NCI-H146 treated with DMSO at 0.1 percent for 48 hours (cell line): Measurements from ENCODE around the gene XAB2.
A peak's percentile ranks its signal among the peaks of the same experiment; 100 is the strongest.

Source experiments
- DNase-seq: peaks from one replicate; lab custom pipeline; 2025; ENCODE audit not compliant: unreplicated experiment; lab: John Stamatoyannopoulos, UW

XAB2 gene

GRCh38 chr19:7612282-7613274 lies 16.8 kb downstream of the XAB2 start:
- no peak for DNase-seq

- DNase-seq = no peak
Observed at GRCh38 chr19:7611541-7612279, 17.6 kb downstream of the XAB2 start.

- no peak for DNase-seq
Observed at GRCh38 chr19:7610491-7611240, 18.7 kb downstream of the XAB2 start.

GRCh38 chr19:7607874-7608560 lies 21.3 kb downstream of the XAB2 start:
- DNase-seq = no peak

DNA sequence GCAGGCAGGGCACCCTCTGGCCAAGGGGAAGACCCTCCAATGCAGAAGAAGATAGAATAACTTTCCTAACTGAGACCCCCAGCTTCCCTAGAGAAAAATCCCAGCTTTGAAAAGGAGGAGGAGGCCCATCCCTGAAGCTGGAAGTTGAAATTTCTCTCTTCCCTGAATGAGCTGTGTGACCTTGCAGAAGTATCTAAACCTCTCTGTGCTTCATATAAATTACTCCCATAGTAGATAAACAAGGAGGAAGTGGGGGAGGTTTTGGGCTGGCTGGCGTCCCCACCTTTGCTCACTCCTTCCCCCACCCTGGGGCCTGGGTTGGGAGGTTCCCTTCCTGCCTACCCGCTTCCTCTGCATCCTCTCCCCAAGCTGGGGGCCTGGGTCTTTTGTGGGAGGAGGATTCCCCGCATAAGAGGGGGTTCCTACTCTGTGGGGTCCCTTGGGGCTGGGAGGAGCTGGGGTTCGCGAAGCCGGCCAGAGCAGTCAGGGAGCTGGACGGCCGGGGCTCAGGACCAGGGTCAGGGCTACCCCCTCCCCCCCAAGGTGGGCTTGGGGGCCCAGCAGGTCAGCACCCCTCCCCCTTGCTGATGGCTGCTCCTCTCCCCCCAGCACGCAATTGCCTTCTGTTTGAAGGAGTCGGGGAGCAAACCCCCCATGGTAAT lies 22.0 kb downstream of the XAB2 start:
- no peak for DNase-seq

- no peak for DNase-seq
Observed at GRCh38 chr19:7606289-7606688, 23.1 kb downstream of the XAB2 start.

- DNase-seq = no peak
Observed at GRCh38 chr19:7605490-7606222, 23.7 kb downstream of the XAB2 start.

GRCh38 chr19:7603919-7604318 lies 25.4 kb downstream of the XAB2 start:
- DNase-seq = no peak

GRCh38 chr19:7602935-7603497 lies 26.3 kb downstream of the XAB2 start:
- no peak for DNase-seq

DNA sequence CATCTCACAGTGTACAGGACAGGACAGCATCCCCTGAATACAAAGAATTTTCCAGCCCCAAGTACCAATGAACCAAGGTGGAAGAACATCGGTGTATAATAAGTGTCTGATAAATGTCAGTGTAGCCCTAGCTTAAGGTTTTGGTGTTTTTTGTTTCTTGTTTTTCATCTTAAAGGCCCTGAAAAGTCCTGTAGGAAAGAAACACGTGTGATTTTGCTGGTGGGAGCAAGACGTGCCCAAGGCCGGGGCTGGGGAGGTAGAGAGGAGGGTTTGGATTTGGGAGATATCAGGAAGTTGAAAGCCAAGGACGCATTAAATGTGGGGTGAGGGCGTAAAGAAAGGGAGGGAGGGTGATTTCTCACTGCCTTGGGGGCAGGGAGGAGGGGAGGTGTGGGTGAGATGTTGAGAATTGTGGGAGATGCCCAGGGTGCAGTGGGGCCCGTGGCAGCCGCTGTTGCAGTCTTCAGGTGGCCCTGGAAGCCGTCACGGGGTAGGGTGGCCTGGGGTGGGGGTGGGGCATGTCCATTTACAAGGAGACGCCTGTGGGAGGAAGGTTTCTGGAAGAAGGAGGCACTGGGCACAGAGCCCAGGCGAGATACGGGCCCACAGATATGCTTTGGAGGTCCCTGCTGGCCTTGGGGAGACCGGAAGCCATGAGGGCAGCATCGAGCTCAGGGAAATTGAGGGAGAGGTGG lies 27.0 kb downstream of the XAB2 start:
- no peak for DNase-seq

DNA sequence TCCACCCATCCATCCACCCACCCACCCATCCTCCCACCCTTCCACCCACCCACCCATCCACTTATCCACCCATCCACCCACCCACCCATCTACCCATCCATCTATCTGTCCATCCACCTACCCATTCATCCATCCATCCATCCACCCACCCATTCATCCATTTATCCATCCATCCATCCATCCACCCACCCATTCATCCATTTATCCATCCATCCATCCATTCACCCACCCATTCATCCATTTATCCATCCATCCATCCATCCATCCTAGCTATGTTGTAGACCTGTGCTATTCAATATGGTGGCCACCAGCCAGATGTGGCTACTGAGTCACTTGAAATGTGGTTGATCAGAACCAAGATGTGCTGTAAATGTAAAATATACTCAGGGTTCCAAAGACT lies 28.6 kb downstream of the XAB2 start:
- no peak for DNase-seq

DNA sequence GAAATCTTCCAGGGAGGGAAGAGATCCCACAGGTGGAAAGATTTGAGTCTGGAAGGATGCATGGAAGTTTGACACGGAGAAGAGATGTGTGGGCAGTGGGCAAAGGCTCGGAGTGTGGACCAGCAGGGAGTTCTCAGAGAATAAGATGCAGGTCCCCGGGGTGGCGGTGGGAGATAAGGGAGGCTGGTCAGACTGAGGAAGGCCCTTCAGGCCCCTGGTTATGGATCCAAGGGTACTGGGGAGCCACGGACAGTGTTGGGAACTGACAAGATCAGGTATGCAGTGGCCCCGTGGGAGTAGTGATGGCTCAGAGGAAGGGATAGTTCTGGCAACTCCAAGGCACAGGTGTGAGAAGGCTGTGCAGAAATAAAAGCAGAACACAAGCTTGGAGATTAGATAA lies 31.2 kb downstream of the XAB2 start:
- no peak for DNase-seq

DNA sequence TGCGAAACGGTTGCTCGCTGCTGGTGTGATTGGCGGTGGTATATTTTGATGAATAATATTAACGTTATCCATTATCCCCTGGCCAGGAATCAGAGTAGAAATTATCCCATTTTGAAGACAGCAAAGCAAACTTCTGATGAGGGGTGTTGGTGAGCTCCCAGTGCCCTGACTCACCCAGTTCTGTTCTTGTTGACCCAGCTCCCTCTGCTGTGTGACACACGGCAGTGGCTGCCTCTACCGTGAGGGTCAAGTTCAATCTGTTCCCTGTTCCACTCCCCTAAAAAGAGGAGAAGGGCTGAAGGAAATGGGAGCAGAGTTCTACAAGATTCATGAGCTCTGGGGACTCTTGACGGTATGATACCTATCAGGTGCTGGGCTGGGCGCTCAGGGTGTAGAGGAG lies 31.7 kb downstream of the XAB2 start:
- DNase-seq = no peak

- DNase-seq = no peak
Observed at GRCh38 chr19:7596211-7596937, 33.0 kb downstream of the XAB2 start.

DNA sequence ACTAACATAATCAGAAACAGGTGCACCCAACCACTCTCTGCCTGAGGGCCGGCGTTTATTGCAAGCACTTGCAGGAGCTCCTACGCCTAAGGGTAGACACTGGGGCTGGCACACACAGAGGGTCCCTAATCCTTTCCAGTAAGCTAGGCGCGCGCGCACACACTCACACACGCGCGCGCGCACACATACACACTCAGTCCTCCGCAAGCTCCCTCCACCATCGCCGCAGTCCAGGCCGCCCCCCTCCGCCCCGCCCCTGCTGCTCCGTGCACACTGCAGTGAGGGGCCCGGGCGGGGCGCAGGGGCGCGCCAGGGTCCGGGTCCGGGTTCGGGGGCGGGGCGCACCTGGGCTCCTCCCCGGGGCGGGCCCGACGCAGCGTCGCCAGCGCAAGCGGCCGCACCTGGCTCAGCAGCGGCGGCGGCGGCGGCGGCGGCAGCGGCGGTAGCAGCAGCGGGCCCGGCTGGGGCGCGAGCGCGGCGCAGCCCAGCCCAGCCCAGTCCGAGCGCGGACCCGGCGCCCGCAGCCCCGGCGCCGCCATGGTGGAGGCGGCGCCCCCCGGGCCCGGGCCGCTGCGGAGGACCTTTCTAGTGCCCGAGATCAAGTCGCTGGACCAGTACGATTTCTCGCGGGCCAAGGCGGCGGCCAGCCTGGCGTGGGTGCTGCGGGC lies 33.7 kb downstream of the XAB2 start, which contains the start of gene CAMSAP3:
Gene CAMSAP3 (plus strand): TSS at position 398 of the 668 bp plus-strand sequence. CDS start 140 bp downstream, at position 538.
- peak; percentile 58 for DNase-seq

DNA sequence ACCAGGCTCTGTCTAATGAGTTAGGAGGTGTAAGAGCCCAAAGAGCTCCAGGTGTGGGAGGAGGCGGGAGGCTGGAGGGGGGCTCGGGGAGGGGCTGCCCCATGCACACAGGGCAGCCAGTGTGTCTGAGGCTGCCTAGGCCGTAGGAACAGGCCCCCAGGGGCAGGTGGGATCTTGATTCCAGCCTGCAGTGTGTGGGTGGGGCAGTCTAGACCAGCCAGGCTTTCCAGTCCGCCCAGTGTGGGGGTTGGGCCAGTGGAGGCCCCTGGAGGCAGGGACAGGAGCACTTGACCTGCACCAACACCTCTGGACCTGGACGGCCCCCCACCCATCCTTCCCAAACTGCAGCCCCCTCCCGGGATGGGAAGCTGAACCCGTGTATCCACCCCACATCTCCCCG lies 39.1 kb downstream of the XAB2 start:
- no peak for DNase-seq

GRCh38 chr19:7589822-7590221 lies 39.5 kb downstream of the XAB2 start:
- DNase-seq = no peak
